Effector memory CD8-positive, alpha-beta T cell (primary cell): ENCODE measurements around the gene HES3.

ENCODE experiments used
- ATAC-seq: fragments of 150-1000 bp; cut with Tn5 transposase; replicated peaks from 2 replicates; pipeline ENCODE4 v1.10.0; 2021; ENCODE audit warnings: mild to moderate bottlenecking, moderate library complexity
- DNase-seq, 3 experiments: peaks; one replicate each; pipeline ENCODE4 v3.0.0; 2021
- H3K27ac Mint-ChIP-seq, 2 donors: one replicate each; pipeline ENCODE4 v1.8.0; 2022; ENCODE audit warnings: mild to moderate bottlenecking in 2 of 2, mixed read lengths in 2 of 2, moderate library complexity in 2 of 2
- H3K27me3 Mint-ChIP-seq, 2 donors: one replicate each; pipeline ENCODE4 v1.8.0; 2022; ENCODE audit warnings: mixed read lengths in 2 of 2
- H3K36me3 Mint-ChIP-seq: one replicate; pipeline ENCODE4 v1.8.0; 2022; ENCODE audit warnings: mild to moderate bottlenecking, moderate library complexity, mixed read lengths; ENCODE audit not compliant: insufficient read depth
- H3K4me1 Mint-ChIP-seq, 2 donors: one replicate each; pipeline ENCODE4 v1.8.0; 2022; ENCODE audit warnings: low read depth in 2 of 2, mixed read lengths in 2 of 2
- H3K4me3 Mint-ChIP-seq, 2 donors: one replicate each; pipeline ENCODE4 v1.8.0; 2022; ENCODE audit warnings: mild to moderate bottlenecking in 2 of 2, mixed read lengths in 2 of 2, moderate library complexity in 2 of 2
- H3K9me3 Mint-ChIP-seq, 2 donors: one replicate each; pipeline ENCODE4 v1.8.0; 2022; ENCODE audit warnings: mixed read lengths in 2 of 2
- total RNA-seq, 9 experiments: gene quantifications; one replicate each; lab custom pipeline; 2026; lab: John Stamatoyannopoulos, UW

HES3 gene
- 0 reads per million in 9 experiments for total RNA-seq

GRCh38 chr1:6243993-6244392 is at the start of gene HES3:
Gene HES3, plus strand, starts transcription at chr1:6244179. Its CDS starts 187 bp downstream, at chr1:6244366.
- Mint-ChIP-seq H3K9me3 (no peaks in the 10 kb centered on the region), H3K4me3 (peak within 1 kb of the TSS; percentile 20 to 33), H3K36me3 (peaks cover 17% of the 10 kb centered on the region), H3K27ac (no peak within 1 kb of the TSS), H3K4me1 (peaks cover 7 to 17% of the 10 kb centered on the region in 2 donors), H3K27me3 (peaks cover 55 to 80% of the 10 kb centered on the region in 2 donors)
- DNase-seq = no peak
- ATAC-seq = no peak

- Mint-ChIP-seq H3K27me3 (no peaks in the 10 kb centered on the region), H3K36me3 (peaks cover 58% of the 10 kb centered on the region), H3K9me3 (no peaks in the 10 kb centered on the region), H3K27ac (peak overlapping the region; percentile 85 to 93), H3K4me3 (peak overlapping the region; percentile 87 to 91), H3K4me1 (peaks cover 37 to 42% of the 10 kb centered on the region in 2 donors)
- DNase-seq (no peak), ATAC-seq (no peak)
Observed at GRCh38 chr1:6197746-6198427, 46.1 kb upstream of the HES3 start.

- DNase-seq (peak in 1 of 3 experiments; percentile 27), ATAC-seq (peak; percentile 21)
- Mint-ChIP-seq H3K9me3 (no peaks in the 10 kb centered on the region), H3K4me3 (peak overlapping the region; percentile 87 to 91), H3K27ac (peak overlapping the region; percentile 85 to 93), H3K36me3 (peaks cover 49% of the 10 kb centered on the region), H3K27me3 (no peaks in the 10 kb centered on the region), H3K4me1 (peaks cover 37 to 40% of the 10 kb centered on the region in 2 donors)
Observed at GRCh38 chr1:6198646-6199297, 45.2 kb upstream of the HES3 start.

GRCh38 chr1:6199298-6200187 is 44.4 kb upstream of the HES3 start, which contains the start of gene RPL22:
Gene RPL22, minus strand, starts transcription at chr1:6199595. Its CDS starts 22 bp downstream, at chr1:6199573.
- ATAC-seq (peak; percentile 96), DNase-seq (peak; percentile 92 to 95 (median 93))
- Mint-ChIP-seq H3K4me1 (peaks cover 37 to 40% of the 10 kb centered on the region in 2 donors), H3K27me3 (no peaks in the 10 kb centered on the region), H3K4me3 (peak within 1 kb of the TSS; percentile 87 to 91), H3K36me3 (peaks cover 42% of the 10 kb centered on the region), H3K27ac (peak within 1 kb of the TSS; percentile 85 to 93), H3K9me3 (no peaks in the 10 kb centered on the region)

- peak overlapping the region; percentile 85 to 93 for H3K27ac Mint-ChIP-seq
- no peak for ATAC-seq
- DNase-seq = no peak
- H3K36me3 Mint-ChIP-seq = peaks cover 34% of the 10 kb centered on the region
- no peaks in the 10 kb centered on the region for H3K9me3 Mint-ChIP-seq
- H3K27me3 Mint-ChIP-seq = no peaks in the 10 kb centered on the region
- H3K4me1 Mint-ChIP-seq = peaks cover 37 to 40% of the 10 kb centered on the region in 2 donors
- H3K4me3 Mint-ChIP-seq = peak overlapping the region; percentile 87 to 91
Observed at GRCh38 chr1:6200188-6200809, 43.7 kb upstream of the HES3 start.

- no peak for ATAC-seq
- no peak for DNase-seq
- Mint-ChIP-seq H3K4me1 (peaks cover 28 to 37% of the 10 kb centered on the region in 2 donors), H3K27ac (no peak overlapping the region), H3K4me3 (peak overlapping the region in 1 of 2 donors; percentile 52), H3K27me3 (peaks cover 0 to 6% of the 10 kb centered on the region in 2 donors), H3K9me3 (no peaks in the 10 kb centered on the region), H3K36me3 (peaks cover 15% of the 10 kb centered on the region)
Observed at GRCh38 chr1:6202256-6202655, 41.7 kb upstream of the HES3 start.

- ATAC-seq (peak; percentile 87), DNase-seq (peak; percentile 41 to 56 (median 56))
- peak within 1 kb of the TSS in 1 of 2 donors; percentile 23 for H3K27ac Mint-ChIP-seq
- H3K4me3 Mint-ChIP-seq = peak within 1 kb of the TSS; percentile 67 to 75
- H3K9me3 Mint-ChIP-seq = no peaks in the 10 kb centered on the region
- peaks cover 3% of the 10 kb centered on the region for H3K36me3 Mint-ChIP-seq
- H3K4me1 Mint-ChIP-seq = peaks cover 0 to 10% of the 10 kb centered on the region in 2 donors
- peaks cover 0 to 6% of the 10 kb centered on the region in 2 donors for H3K27me3 Mint-ChIP-seq
Observed at GRCh38 chr1:6205849-6206519, 38.0 kb upstream of the HES3 start, which contains the start of gene RNF207. Gene RNF207, plus strand, starts transcription at chr1:6206119. Its CDS starts 417 bp downstream, at chr1:6206536.

- Mint-ChIP-seq H3K4me3 (peak overlapping the region; percentile 67 to 75), H3K27me3 (peaks cover 0 to 6% of the 10 kb centered on the region in 2 donors), H3K27ac (no peak overlapping the region), H3K36me3 (peaks cover 3% of the 10 kb centered on the region), H3K4me1 (peaks cover 0 to 10% of the 10 kb centered on the region in 2 donors), H3K9me3 (no peaks in the 10 kb centered on the region)
- no peak for DNase-seq
- ATAC-seq = no peak
Observed at GRCh38 chr1:6206520-6206855, 37.5 kb upstream of the HES3 start.

- DNase-seq (no peak), ATAC-seq (no peak)
- H3K36me3 Mint-ChIP-seq = peaks cover 3% of the 10 kb centered on the region
- H3K27me3 Mint-ChIP-seq = peaks cover 0 to 6% of the 10 kb centered on the region in 2 donors
- H3K4me1 Mint-ChIP-seq = peaks cover 0 to 8% of the 10 kb centered on the region in 2 donors
- peak overlapping the region; percentile 67 to 75 for H3K4me3 Mint-ChIP-seq
- H3K27ac Mint-ChIP-seq = no peak overlapping the region
- no peaks in the 10 kb centered on the region for H3K9me3 Mint-ChIP-seq
Observed at GRCh38 chr1:6207075-6207885, 36.7 kb upstream of the HES3 start.

- no peak for DNase-seq
- no peak overlapping the region for H3K27ac Mint-ChIP-seq
- H3K9me3 Mint-ChIP-seq = no peaks in the 10 kb centered on the region
- peaks cover 0 to 6% of the 10 kb centered on the region in 2 donors for H3K27me3 Mint-ChIP-seq
- H3K4me1 Mint-ChIP-seq = peaks cover 0 to 8% of the 10 kb centered on the region in 2 donors
- H3K4me3 Mint-ChIP-seq = peak overlapping the region in 1 of 2 donors; percentile 75
- H3K36me3 Mint-ChIP-seq = no peaks in the 10 kb centered on the region
- ATAC-seq = no peak
Observed at GRCh38 chr1:6207921-6208320, 36.1 kb upstream of the HES3 start.

- peaks cover 3% of the 10 kb centered on the region for H3K36me3 Mint-ChIP-seq
- peaks cover 0 to 8% of the 10 kb centered on the region in 2 donors for H3K4me1 Mint-ChIP-seq
- ATAC-seq (peak; percentile 23), DNase-seq (no peak)
- no peaks in the 10 kb centered on the region for H3K9me3 Mint-ChIP-seq
- no peak overlapping the region for H3K27ac Mint-ChIP-seq
- H3K4me3 Mint-ChIP-seq = peak overlapping the region in 1 of 2 donors; percentile 75
- H3K27me3 Mint-ChIP-seq = peaks cover 0 to 6% of the 10 kb centered on the region in 2 donors
Observed at GRCh38 chr1:6208723-6209660, 35.0 kb upstream of the HES3 start.
